Nephron (organoid): ENCODE results near the gene TP63.
A peak's percentile ranks its signal among the peaks of the same experiment; 100 is the strongest.

ENCODE experiments used
- H3K27ac Mint-ChIP-seq, 3 experiments: 2 replicates each; pipeline ENCODE4 v1.8.0; 2020; ENCODE audit warnings: mixed read lengths in 3 of 3, mild to moderate bottlenecking in 2 of 3, moderate library complexity in 1 of 3
- H3K27me3 Mint-ChIP-seq: 2 replicates; pipeline ENCODE4 v1.8.0; 2021; ENCODE audit warnings: low read depth, mild to moderate bottlenecking, moderate library complexity, mixed read lengths
- H3K36me3 Mint-ChIP-seq: 2 replicates; pipeline ENCODE4 v1.8.0; 2020; ENCODE audit warnings: low read depth, mixed read lengths
- H3K4me1 Mint-ChIP-seq: 2 replicates; pipeline ENCODE4 v1.8.0; 2020; ENCODE audit warnings: mixed read lengths
- H3K4me3 Mint-ChIP-seq, 3 experiments: 2 replicates each; pipeline ENCODE4 v1.8.0; 2020; ENCODE audit warnings: mild to moderate bottlenecking in 3 of 3, mixed read lengths in 3 of 3, moderate library complexity in 2 of 3
- H3K9me3 Mint-ChIP-seq: 2 replicates; pipeline ENCODE4 v1.8.0; 2020; ENCODE audit warnings: mixed read lengths
- TF ChIP-seq, protein P1 (sequence below), 3 experiments: fragments of 200-600 bp; sonication (generic); IDR thresholded peaks; one replicate each; pipeline ENCODE4 v1.5.0; 2021; ENCODE audit warnings: antibody characterized with exemption in 3 of 3; ENCODE audit not compliant: unreplicated experiment in 3 of 3

The TP63 gene

DNA sequence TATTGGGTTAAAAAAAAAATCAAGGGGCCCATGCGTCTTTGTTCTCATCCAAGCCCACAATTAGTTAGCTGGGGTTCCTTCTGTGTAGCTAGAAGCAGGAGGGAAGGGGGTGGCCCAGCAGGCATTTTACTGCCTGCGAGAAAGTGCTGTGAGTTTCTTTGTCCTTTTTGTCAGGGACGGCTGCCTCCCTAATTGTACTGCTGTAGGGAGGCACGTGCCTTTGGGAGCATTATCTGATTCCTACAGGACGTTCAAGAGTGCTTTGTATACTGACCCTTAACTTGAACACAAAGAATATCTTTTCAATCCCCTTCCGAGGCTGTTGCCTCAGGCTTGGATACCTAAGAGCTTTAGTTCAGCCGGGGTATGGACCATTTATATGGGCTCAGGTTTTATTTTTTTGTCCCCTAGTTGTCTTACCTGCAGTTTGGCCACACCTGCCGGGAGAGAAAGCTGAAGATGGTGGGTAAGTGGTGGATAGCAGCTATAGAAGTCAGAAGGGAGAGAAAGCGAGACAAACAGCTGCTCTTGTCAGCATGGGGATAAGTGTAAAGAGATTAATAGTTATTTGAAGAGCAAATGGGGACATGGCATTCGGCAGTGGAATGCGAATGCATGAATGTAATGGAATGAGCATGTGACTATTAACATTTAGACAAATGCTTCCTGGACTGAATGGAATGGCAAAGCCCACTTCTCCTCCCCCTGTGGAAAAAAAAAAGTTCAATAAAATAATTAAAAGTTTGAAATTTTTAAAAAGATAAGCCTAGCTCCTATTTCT lies 175.2 kb downstream of the TP63 start:
- Mint-ChIP-seq H3K9me3 (no peaks in the 10 kb centered on the region), H3K27ac (peak overlapping the region; percentile 48 to 81 (median 73)), H3K4me1 (peaks cover 28% of the 10 kb centered on the region), H3K36me3 (no peaks in the 10 kb centered on the region), H3K27me3 (peaks cover 5% of the 10 kb centered on the region), H3K4me3 (no peak overlapping the region)
- TF ChIP-seq, protein P1, sequence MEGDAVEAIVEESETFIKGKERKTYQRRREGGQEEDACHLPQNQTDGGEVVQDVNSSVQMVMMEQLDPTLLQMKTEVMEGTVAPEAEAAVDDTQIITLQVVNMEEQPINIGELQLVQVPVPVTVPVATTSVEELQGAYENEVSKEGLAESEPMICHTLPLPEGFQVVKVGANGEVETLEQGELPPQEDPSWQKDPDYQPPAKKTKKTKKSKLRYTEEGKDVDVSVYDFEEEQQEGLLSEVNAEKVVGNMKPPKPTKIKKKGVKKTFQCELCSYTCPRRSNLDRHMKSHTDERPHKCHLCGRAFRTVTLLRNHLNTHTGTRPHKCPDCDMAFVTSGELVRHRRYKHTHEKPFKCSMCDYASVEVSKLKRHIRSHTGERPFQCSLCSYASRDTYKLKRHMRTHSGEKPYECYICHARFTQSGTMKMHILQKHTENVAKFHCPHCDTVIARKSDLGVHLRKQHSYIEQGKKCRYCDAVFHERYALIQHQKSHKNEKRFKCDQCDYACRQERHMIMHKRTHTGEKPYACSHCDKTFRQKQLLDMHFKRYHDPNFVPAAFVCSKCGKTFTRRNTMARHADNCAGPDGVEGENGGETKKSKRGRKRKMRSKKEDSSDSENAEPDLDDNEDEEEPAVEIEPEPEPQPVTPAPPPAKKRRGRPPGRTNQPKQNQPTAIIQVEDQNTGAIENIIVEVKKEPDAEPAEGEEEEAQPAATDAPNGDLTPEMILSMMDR (IDR thresholded peaks at IDR 0.05; ENCODE audit: unreplicated experiment in 3 of 3): no peak

DNA sequence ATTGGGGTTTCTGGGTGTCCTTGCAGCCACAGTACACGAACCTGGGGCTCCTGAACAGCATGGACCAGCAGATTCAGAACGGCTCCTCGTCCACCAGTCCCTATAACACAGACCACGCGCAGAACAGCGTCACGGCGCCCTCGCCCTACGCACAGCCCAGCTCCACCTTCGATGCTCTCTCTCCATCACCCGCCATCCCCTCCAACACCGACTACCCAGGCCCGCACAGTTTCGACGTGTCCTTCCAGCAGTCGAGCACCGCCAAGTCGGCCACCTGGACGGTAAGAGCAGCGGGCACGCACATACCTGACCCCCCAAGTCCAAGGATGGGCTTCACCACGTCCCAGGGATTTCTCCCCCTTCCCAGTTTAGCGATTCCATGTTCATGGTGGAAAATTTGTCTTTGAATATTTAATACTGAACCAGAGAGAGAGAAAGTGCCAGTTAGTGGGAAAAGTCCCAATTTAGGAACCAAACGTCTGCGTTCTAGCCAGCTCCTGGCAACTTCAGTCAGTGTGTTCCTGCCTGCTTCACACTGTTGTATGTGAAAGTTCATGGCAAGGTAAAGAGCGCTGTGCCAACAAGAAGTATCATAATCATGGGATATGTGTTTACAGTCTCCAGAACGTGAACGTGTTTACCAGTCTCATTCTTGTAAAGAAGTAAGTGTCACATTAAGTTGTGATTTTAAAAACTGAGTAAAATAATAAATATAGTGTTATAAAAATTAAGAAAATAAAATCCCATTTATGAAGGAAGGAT lies 177.2 kb downstream of the TP63 start:
- Mint-ChIP-seq H3K27ac (no peak overlapping the region), H3K9me3 (no peaks in the 10 kb centered on the region), H3K27me3 (peaks cover 5% of the 10 kb centered on the region), H3K4me1 (peaks cover 32% of the 10 kb centered on the region), H3K36me3 (no peaks in the 10 kb centered on the region), H3K4me3 (no peak overlapping the region)
- TF ChIP-seq, protein P1 (IDR thresholded peaks at IDR 0.05; ENCODE audit: unreplicated experiment in 3 of 3): no peak

DNA sequence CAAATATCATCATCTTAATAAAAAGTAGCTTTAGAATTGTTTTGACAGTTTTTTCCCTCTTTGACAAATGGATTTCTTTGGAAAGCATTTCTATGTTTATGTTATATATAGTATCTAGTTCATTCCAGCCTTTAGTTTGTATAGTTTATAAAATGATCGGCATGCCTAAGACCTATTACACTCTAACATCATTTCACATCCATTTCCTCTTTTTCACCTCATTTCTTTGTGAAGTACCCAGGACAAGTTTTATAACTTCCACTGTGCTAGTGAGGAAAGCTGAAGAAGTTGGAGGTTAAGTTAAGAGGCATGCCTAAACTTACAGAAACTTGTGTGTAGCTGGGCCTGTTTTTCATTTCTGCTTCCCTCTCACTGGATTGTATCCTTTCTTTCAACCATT lies 178.4 kb downstream of the TP63 start:
- H3K9me3 Mint-ChIP-seq: no peaks in the 10 kb centered on the region
- H3K4me1 Mint-ChIP-seq: peaks cover 43% of the 10 kb centered on the region
- H3K27me3 Mint-ChIP-seq: peaks cover 5% of the 10 kb centered on the region
- TF ChIP-seq, protein P1 (IDR thresholded peaks at IDR 0.05; ENCODE audit: unreplicated experiment in 3 of 3): no peak
- H3K27ac Mint-ChIP-seq: no peak overlapping the region
- no peaks in the 10 kb centered on the region for H3K36me3 Mint-ChIP-seq
- H3K4me3 Mint-ChIP-seq: no peak overlapping the region

DNA sequence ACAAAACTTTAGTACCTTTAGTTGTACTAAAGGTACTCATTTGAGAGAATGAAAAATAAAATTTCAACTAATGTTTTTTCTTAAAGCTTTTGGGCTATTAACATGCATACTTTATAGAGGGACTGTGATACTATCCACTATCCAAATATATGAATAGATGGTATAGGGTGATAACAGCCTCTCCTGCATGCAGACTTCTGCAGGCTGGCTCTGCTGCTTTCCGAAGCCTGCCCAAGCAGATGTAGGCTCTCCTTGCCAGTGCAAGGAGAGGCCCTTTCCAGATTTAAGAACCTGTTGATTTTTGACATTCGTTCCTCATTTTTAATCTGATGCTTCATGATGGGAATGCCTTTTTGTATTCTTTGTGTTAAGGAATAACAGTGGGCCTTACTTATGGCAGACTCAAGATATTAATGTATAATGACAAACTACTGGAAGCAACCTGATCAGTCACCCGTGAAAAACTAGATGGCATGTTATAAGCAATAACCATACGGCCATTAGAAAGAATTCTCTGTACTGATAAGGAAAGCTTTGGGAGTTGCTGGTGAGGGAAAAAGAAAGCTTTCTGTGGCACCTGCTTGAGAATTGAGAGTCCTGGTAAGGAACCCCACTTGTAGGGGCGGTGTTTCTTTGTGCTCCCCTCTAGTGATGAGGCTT lies 181.7 kb downstream of the TP63 start:
- H3K36me3 Mint-ChIP-seq: no peaks in the 10 kb centered on the region
- no peaks in the 10 kb centered on the region for H3K9me3 Mint-ChIP-seq
- H3K4me1 Mint-ChIP-seq: peaks cover 25% of the 10 kb centered on the region
- TF ChIP-seq, protein P1 (IDR thresholded peaks at IDR 0.05; ENCODE audit: unreplicated experiment in 3 of 3): no peak
- H3K27ac Mint-ChIP-seq: peak overlapping the region in 2 of 3 experiments; percentile 19 to 28
- H3K4me3 Mint-ChIP-seq: no peak overlapping the region
- peaks cover 5% of the 10 kb centered on the region for H3K27me3 Mint-ChIP-seq

DNA sequence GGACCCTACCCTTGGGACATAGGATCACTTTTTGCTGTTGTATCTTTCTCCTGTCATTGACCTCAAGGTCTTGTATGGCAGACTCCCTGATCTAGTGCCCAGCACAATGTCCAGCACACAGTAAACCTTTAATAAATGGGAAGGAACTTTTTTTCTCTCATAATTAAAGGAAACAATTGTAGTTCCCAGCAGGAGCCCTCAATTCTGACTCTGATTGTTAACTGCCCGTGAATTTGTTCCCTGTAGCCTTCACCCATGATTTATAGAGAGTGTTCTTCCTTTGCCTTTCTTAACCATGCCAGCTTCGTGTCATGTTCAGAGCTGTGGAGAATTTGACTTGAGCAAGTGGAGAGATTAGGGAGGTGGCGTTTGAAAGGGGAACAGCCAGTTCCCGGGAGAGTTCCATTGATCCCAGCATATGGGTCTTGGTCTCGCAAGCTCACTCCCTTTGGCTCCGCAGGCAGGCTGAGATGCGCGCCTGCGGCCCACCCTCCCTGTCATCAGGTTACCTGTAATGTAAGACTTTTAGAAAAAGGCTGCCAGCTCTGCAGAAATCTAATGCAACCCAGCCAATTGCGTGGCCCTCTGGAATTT lies 182.6 kb downstream of the TP63 start:
- H3K27ac Mint-ChIP-seq: peak overlapping the region in 2 of 3 experiments; percentile 19 to 28
- peaks cover 25% of the 10 kb centered on the region for H3K4me1 Mint-ChIP-seq
- H3K4me3 Mint-ChIP-seq: no peak overlapping the region
- no peaks in the 10 kb centered on the region for H3K9me3 Mint-ChIP-seq
- H3K27me3 Mint-ChIP-seq: no peaks in the 10 kb centered on the region
- no peaks in the 10 kb centered on the region for H3K36me3 Mint-ChIP-seq
- TF ChIP-seq, protein P1 (IDR thresholded peaks at IDR 0.05; ENCODE audit: unreplicated experiment in 3 of 3): no peak
